Central memory CD8-positive, alpha-beta T cell (primary cell): Measurements from ENCODE around the gene EIF3I.
A peak's percentile ranks its signal among the peaks of the same experiment; 100 is the strongest.
"Not testable (repeated sequence)": the region's sequence is repeated elsewhere in the genome, so short reads cannot be mapped to it uniquely, and the experiment has no call there.

Experiments used
- ATAC-seq: fragments of 150-1000 bp; cut with Tn5 transposase; replicated peaks from 2 replicates; pipeline ENCODE4 v1.10.0; 2022; ENCODE audit warnings: mild to moderate bottlenecking, moderate FRiP score, moderate number of reproducible peaks; ENCODE audit not compliant: poor library complexity, severe bottlenecking; ENCODE audit errors: extremely low read depth
- DNase-seq, 2 donors: peaks; one replicate each; pipeline ENCODE4 v3.0.0; 2021; ENCODE audit warnings: low spot score in 2 of 2
- H3K27ac Mint-ChIP-seq: one replicate; pipeline ENCODE4 v1.8.0; 2022; ENCODE audit warnings: low read depth, mild to moderate bottlenecking, moderate library complexity, mixed read lengths
- H3K27me3 Mint-ChIP-seq: one replicate; pipeline ENCODE4 v1.8.0; 2022; ENCODE audit warnings: mixed read lengths
- H3K36me3 Mint-ChIP-seq: one replicate; pipeline ENCODE4 v1.8.0; 2022; ENCODE audit warnings: mild to moderate bottlenecking, moderate library complexity, mixed read lengths; ENCODE audit not compliant: insufficient read depth
- H3K4me1 Mint-ChIP-seq: one replicate; pipeline ENCODE4 v1.8.0; 2022; ENCODE audit warnings: mixed read lengths
- H3K4me3 Mint-ChIP-seq: one replicate; pipeline ENCODE4 v1.8.0; 2022; ENCODE audit warnings: mild to moderate bottlenecking, moderate library complexity, mixed read lengths
- H3K9me3 Mint-ChIP-seq: one replicate; pipeline ENCODE4 v1.8.0; 2022; ENCODE audit warnings: mixed read lengths

EIF3I gene

GRCh38 chr1:32246888-32247273, 24.7 kb downstream of the EIF3I start, which contains the start of gene FAM167B:
Gene FAM167B (plus strand): TSS chr1:32247222. CDS start chr1:32247422, 200 bp downstream.
- ATAC-seq, result no peak
- H3K36me3 Mint-ChIP-seq, result peaks cover 17% of the 10 kb centered on the region
- H3K4me3 Mint-ChIP-seq, result peak within 1 kb of the TSS; percentile 97
- no peaks in the 10 kb centered on the region for H3K9me3 Mint-ChIP-seq
- peaks cover 46% of the 10 kb centered on the region for H3K4me1 Mint-ChIP-seq
- peak within 1 kb of the TSS; percentile 98 for H3K27ac Mint-ChIP-seq
- H3K27me3 Mint-ChIP-seq, result no peaks in the 10 kb centered on the region
- DNase-seq, result no peak

GRCh38 chr1:32247452-32247851, 25.2 kb downstream of the EIF3I start:
- Mint-ChIP-seq H3K36me3 (peaks cover 20% of the 10 kb centered on the region), H3K27ac (peak overlapping the region; percentile 98), H3K27me3 (no peaks in the 10 kb centered on the region), H3K4me1 (peaks cover 46% of the 10 kb centered on the region), H3K4me3 (peak overlapping the region; percentile 97), H3K9me3 (no peaks in the 10 kb centered on the region)
- ATAC-seq (no peak), DNase-seq (no peak)

GRCh38 chr1:32247983-32248889, 26.0 kb downstream of the EIF3I start:
- peak; percentile 50 to 71 for DNase-seq
- Mint-ChIP-seq H3K4me3 (peak overlapping the region; percentile 97), H3K27me3 (no peaks in the 10 kb centered on the region), H3K36me3 (peaks cover 22% of the 10 kb centered on the region), H3K27ac (peak overlapping the region; percentile 98), H3K9me3 (no peaks in the 10 kb centered on the region), H3K4me1 (peaks cover 50% of the 10 kb centered on the region)
- ATAC-seq, result no peak

- Mint-ChIP-seq H3K9me3 (no peaks in the 10 kb centered on the region), H3K4me1 (peaks cover 59% of the 10 kb centered on the region), H3K27me3 (no peaks in the 10 kb centered on the region), H3K36me3 (peaks cover 30% of the 10 kb centered on the region), H3K4me3 (peak overlapping the region; percentile 97), H3K27ac (peak overlapping the region; percentile 98)
- DNase-seq (peak; percentile 60 to 81), ATAC-seq (peak; percentile 88)
These were observed 27.8 kb downstream of the EIF3I start for GRCh38 chr1:32249831-32250525.

DNA sequence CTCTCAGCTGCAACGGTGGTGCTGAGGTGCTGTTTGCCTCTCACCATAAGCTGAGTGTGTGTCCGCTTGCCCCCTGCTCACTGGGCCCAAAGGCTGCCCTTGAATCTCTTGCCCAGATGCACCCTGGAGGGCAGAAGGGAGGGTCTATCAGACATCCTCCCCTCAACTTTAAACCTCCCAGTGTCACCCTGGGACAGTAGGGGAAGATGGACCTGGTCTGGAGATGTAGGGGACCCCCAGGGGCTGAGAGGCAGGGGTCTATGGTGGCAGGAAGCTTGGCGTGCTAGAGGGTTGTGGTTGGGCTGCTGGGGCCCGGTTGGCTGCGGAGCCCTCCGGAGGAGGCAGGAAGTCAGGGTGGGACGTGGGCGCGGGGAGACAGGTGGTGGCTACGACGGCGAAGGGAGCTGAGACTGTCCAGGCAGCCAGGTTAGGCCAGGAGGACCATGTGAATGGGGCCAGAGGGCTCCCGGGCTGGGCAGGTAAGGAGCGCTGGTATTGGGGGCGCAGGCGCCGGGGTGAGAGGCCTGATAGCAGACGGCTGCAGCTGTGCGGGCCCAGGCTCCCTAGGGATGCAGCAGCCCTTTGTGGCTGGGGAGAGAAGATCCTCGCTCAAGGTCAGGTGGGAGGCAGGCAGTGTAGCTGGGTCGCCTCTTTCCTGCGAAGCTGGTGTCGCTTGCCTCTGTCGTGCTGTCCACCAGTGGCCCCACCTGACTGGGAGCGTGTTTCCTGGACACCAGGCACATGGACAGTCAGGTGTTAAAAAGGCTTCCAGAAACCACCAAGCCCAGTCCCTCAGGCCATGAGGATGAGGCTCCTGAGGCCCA, 28.9 kb downstream of the EIF3I start, which contains the start of gene LCK:
TSS of gene LCK (plus strand) at position 373 of the 824 bp plus-strand sequence. CDS start 23,065 bp downstream, outside the sequence.
- Mint-ChIP-seq H3K27me3 (no peaks in the 10 kb centered on the region), H3K36me3 (peaks cover 34% of the 10 kb centered on the region), H3K27ac (peak within 1 kb of the TSS; percentile 98), H3K4me3 (peak within 1 kb of the TSS; percentile 97), H3K9me3 (no peaks in the 10 kb centered on the region), H3K4me1 (peaks cover 59% of the 10 kb centered on the region)
- DNase-seq (peak in 1 of 2 donors; percentile 46), ATAC-seq (no peak)

DNA sequence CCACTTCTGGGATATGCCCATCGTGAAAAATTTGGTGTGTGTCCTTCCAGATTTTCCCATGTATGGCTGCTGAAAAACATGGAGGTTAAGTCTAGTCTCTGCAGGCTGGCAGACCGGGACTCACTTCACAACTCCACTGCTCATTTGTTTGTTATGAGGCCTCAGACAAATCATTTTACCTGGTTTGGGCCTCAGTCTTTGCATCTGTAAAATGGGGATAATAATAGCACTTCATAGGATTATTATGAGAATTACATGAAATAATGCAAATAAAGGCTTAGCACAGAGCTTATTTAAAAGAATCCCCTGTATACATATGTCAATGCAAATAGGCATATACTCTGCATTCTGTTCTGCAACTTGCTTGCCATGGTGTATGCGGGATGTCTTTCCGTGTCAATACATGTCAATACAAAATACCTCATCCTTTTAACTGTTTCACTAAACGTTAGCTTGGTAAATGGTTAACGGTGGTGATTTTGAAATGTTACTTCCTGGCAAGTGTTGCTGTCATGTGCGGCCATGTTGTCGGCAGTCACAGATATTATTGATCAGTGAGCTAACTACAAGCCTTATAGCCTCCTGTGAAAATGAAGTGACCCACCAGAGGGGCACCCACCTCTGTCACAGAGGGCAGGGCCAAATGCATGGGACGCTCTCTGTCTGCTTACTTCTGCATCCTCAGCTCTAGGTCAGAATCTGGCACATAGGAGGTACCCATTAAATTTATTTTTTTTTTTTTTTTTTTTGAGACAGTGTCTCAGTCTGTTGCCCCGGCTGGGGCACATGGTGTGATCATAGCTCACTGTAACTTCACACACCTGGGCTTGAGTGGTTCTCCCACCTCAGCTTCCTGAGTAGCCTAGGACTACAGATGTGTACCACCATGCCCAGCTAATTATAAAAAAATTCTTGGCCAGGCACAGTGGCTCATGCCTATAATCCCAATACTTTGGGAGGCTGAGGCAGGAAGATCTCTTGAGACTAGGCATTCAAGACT, 33.2 kb downstream of the EIF3I start:
- Mint-ChIP-seq H3K9me3 (no peaks in the 10 kb centered on the region), H3K4me3 (peak overlapping the region; percentile 97), H3K27ac (peak overlapping the region; percentile 86), H3K27me3 (no peaks in the 10 kb centered on the region), H3K4me1 (peaks cover 54% of the 10 kb centered on the region), H3K36me3 (peaks cover 59% of the 10 kb centered on the region)
- DNase-seq (no peak), ATAC-seq (peak; percentile 20)

GRCh38 chr1:32256473-32257226, 34.4 kb downstream of the EIF3I start:
- peaks cover 62% of the 10 kb centered on the region for H3K36me3 Mint-ChIP-seq
- peaks cover 46% of the 10 kb centered on the region for H3K4me1 Mint-ChIP-seq
- no peaks in the 10 kb centered on the region for H3K27me3 Mint-ChIP-seq
- no peak for DNase-seq
- H3K27ac Mint-ChIP-seq, result peak overlapping the region; percentile 90
- peak overlapping the region; percentile 97 for H3K4me3 Mint-ChIP-seq
- no peaks in the 10 kb centered on the region for H3K9me3 Mint-ChIP-seq
- no peak for ATAC-seq

DNA sequence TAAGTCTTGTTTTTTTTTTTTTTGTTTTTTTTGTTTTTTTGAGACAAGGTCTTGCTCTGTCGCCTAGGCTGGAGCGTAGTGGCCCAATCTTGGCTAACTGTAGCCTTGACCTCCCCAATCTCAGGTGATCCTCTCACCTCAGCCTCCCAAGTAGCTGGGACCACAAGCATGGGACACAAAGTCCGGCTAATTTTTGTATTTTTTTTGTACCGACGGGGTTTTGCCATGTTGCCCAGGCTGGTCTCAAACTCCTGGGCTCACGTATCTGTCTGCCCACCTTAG, 35.0 kb downstream of the EIF3I start:
- Mint-ChIP-seq H3K4me3 (peak overlapping the region; percentile 97), H3K36me3 (peaks cover 58% of the 10 kb centered on the region), H3K4me1 (peaks cover 41% of the 10 kb centered on the region), H3K27ac (peak overlapping the region; percentile 90), H3K27me3 (no peaks in the 10 kb centered on the region), H3K9me3 (no peaks in the 10 kb centered on the region)
- ATAC-seq, result no peak
- DNase-seq, result no peak

GRCh38 chr1:32263236-32263593, 41.0 kb downstream of the EIF3I start:
- H3K27me3 Mint-ChIP-seq, H3K9me3 Mint-ChIP-seq, ATAC-seq, DNase-seq: not testable (repeated sequence)
- Mint-ChIP-seq H3K4me3 (peak overlapping the region; percentile 51), H3K27ac (peak overlapping the region; percentile 91), H3K36me3 (peaks cover 52% of the 10 kb centered on the region), H3K4me1 (peaks cover 43% of the 10 kb centered on the region)

DNA sequence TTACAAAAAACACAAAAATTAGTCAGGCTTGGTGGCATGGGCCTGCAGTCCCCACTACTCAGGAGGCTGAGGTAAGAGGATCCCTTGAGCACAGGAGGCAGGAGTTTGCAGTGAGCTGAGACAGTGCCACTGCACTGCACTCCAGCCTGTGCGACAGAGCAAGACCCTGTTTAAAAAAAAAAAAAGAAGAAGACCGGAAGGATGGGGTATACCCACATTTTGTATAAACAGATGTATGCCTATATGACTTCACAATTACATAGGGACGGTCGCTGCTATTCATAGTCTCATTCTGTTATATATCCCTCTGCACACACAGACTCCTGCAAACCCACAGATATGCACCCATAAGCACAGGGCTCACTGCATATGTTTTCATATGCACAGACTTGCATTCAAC, 41.5 kb downstream of the EIF3I start:
- Mint-ChIP-seq H3K4me3 (peak overlapping the region; percentile 70), H3K4me1 (peaks cover 45% of the 10 kb centered on the region), H3K36me3 (peaks cover 47% of the 10 kb centered on the region), H3K27me3 (no peaks in the 10 kb centered on the region), H3K9me3 (no peaks in the 10 kb centered on the region), H3K27ac (peak overlapping the region; percentile 91)
- no peak for DNase-seq
- ATAC-seq, result peak; percentile 91

DNA sequence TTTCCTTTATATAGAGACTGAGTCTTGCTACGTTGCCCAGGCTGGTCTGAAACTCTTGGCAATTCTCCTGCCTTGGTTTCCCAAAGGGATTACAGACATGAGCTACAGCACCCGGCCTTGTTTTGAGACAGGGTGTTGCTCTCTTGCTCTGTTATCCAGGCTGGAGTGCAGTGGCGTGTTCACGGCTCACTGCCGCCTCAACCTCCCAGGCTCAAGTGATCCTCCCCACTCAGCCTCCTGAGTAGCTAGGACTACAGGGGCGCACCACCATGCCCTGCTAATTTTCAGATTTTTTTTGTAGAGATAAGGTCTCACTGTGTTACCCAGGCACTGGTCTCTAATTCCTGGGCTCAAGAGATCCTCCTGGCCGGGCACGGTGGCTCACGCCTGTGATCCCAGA, 43.6 kb downstream of the EIF3I start:
- Mint-ChIP-seq H3K36me3 (peaks cover 41% of the 10 kb centered on the region), H3K4me3 (peak overlapping the region; percentile 60), H3K27me3 (no peaks in the 10 kb centered on the region), H3K27ac (peak overlapping the region; percentile 91), H3K9me3 (no peaks in the 10 kb centered on the region), H3K4me1 (peaks cover 42% of the 10 kb centered on the region)
- DNase-seq (no peak), ATAC-seq (no peak)
